HL-60 (cell line): ENCODE measurements around the gene XPO5.

Experiments
- DNase-seq, 2 experiments: peaks; one replicate each; pipeline ENCODE4 v3.0.0-alpha.2; 2010 to 2020; ENCODE audit warnings: low read depth in 1 of 2, low spot score in 1 of 2
- H3K27ac ChIP-seq: fragments of 250-450 bp; sonication (Bioruptor Pico); replicated peaks from 2 replicates; pipeline ENCODE4 v1.5.1; 2020; ENCODE audit warnings: mild to moderate bottlenecking, moderate library complexity
- H3K27me3 ChIP-seq: fragments of 250-450 bp; sonication (Bioruptor Pico); 2 replicates; pipeline ENCODE4 v1.5.1; 2021; ENCODE audit warnings: mild to moderate bottlenecking, moderate library complexity; ENCODE audit not compliant: insufficient read depth, poor library complexity, severe bottlenecking
- H3K4me3 ChIP-seq: replicated peaks from 2 replicates; pipeline ENCODE4 v1.5.1; 2011; ENCODE audit warnings: mild to moderate bottlenecking, control low read depth, low read length; ENCODE audit not compliant: insufficient read depth
- CTCF ChIP-seq: IDR thresholded peaks from one replicate; pipeline ENCODE4 v1.5.1; 2011; ENCODE audit warnings: low read length, control low read depth, inconsistent platforms; ENCODE audit not compliant: insufficient read depth
- GABPA ChIP-seq: IDR thresholded peaks from 2 replicates; pipeline ENCODE4 v1.6.1; 2012; ENCODE audit warnings: low read depth
- POLR2AphosphoS5 ChIP-seq: IDR thresholded peaks from 2 replicates; pipeline ENCODE4 v1.6.1; 2012; ENCODE audit warnings: low read depth
- SPI1 ChIP-seq: IDR thresholded peaks from 2 replicates; pipeline ENCODE4 v1.6.1; 2012; ENCODE audit warnings: low read depth, mild to moderate bottlenecking, borderline replicate concordance
- TF ChIP-seq, protein P1 (sequence below): IDR thresholded peaks from 2 replicates; pipeline ENCODE4 v1.6.1; 2012; ENCODE audit warnings: low read depth; ENCODE audit not compliant: insufficient replicate concordance

XPO5 gene

DNA sequence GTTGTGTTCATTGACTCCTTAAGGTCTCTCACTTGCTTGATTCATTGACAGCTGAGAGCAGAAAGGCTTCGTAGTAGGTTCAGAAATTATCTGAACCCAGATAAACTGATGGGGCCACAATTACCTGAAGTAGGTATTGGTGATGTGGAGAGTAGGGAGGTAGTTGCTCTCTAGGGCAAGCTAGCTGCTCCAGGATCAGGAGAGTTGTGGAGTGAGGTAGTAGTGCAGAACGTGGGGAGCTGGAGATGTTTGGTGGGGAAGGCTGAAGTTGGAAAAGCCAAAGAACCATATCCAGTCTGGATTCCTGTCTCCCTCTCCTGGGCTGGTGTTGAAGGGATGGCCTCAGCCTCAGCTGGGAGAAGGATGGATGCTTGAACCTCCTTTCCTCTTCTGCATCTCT is 82.6 kb downstream of the XPO5 start:
- no peak overlapping the region for H3K27ac ChIP-seq
- no peak for TF ChIP-seq CTCF
- TF ChIP-seq, protein P1, sequence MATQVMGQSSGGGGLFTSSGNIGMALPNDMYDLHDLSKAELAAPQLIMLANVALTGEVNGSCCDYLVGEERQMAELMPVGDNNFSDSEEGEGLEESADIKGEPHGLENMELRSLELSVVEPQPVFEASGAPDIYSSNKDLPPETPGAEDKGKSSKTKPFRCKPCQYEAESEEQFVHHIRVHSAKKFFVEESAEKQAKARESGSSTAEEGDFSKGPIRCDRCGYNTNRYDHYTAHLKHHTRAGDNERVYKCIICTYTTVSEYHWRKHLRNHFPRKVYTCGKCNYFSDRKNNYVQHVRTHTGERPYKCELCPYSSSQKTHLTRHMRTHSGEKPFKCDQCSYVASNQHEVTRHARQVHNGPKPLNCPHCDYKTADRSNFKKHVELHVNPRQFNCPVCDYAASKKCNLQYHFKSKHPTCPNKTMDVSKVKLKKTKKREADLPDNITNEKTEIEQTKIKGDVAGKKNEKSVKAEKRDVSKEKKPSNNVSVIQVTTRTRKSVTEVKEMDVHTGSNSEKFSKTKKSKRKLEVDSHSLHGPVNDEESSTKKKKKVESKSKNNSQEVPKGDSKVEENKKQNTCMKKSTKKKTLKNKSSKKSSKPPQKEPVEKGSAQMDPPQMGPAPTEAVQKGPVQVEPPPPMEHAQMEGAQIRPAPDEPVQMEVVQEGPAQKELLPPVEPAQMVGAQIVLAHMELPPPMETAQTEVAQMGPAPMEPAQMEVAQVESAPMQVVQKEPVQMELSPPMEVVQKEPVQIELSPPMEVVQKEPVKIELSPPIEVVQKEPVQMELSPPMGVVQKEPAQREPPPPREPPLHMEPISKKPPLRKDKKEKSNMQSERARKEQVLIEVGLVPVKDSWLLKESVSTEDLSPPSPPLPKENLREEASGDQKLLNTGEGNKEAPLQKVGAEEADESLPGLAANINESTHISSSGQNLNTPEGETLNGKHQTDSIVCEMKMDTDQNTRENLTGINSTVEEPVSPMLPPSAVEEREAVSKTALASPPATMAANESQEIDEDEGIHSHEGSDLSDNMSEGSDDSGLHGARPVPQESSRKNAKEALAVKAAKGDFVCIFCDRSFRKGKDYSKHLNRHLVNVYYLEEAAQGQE, result no peak

GRCh38 chr6:43492673-43493072 is 83.2 kb downstream of the XPO5 start:
- no peak for DNase-seq
- H3K27me3 ChIP-seq, result no peaks in the 10 kb centered on the region
- no peak overlapping the region for H3K4me3 ChIP-seq
- TF ChIP-seq, protein P1, result no peak
- TF ChIP-seq GABPA, result no peak
- TF ChIP-seq CTCF, result no peak
- TF ChIP-seq POLR2AphosphoS5, result no peak
- TF ChIP-seq SPI1, result no peak
- H3K27ac ChIP-seq, result no peak overlapping the region

More for the DNA sequence above, 82.6 kb downstream of the XPO5 start:
- DNase-seq, result no peak
- Histone ChIP-seq H3K27me3 (no peaks in the 10 kb centered on the region), H3K4me3 (no peak overlapping the region)

- TF ChIP-seq SPI1 (no peak), GABPA (no peak), POLR2AphosphoS5 (no peak), CTCF (no peak)
- TF ChIP-seq, protein P1, result no peak
- DNase-seq, result no peak
- H3K4me3 ChIP-seq, result no peak overlapping the region
These were observed 83.8 kb downstream of the XPO5 start for GRCh38 chr6:43491750-43492661.

More at GRCh38 chr6:43491750-43492661, 83.8 kb downstream of the XPO5 start:
- H3K27ac ChIP-seq, result no peak overlapping the region
- H3K27me3 ChIP-seq, result no peaks in the 10 kb centered on the region
